GM18498 (cell line): Measurements from ENCODE around the gene EEFSEC.

ENCODE experiments used
- ATAC-seq: cut with Tn5 transposase; IDR thresholded peaks from one replicate; pipeline ENCODE4 v1.9.1; 2021; ENCODE audit warnings: mild to moderate bottlenecking, moderate library complexity; ENCODE audit not compliant: unreplicated experiment

The EEFSEC gene

GRCh38 chr3:128383316-128384235 lies 230.3 kb downstream of the EEFSEC start:
- ATAC-seq = no peak

GRCh38 chr3:128385080-128385832 lies 232.0 kb downstream of the EEFSEC start:
- no peak for ATAC-seq

GRCh38 chr3:128388932-128389331 lies 235.7 kb downstream of the EEFSEC start:
- ATAC-seq = no peak

GRCh38 chr3:128390867-128391266 lies 237.6 kb downstream of the EEFSEC start:
- no peak for ATAC-seq

- no peak for ATAC-seq
These were observed 238.7 kb downstream of the EEFSEC start for GRCh38 chr3:128392021-128392420.

- ATAC-seq = no peak
These were observed 239.7 kb downstream of the EEFSEC start for GRCh38 chr3:128392818-128393544.

- ATAC-seq = no peak
These were observed 240.8 kb downstream of the EEFSEC start for GRCh38 chr3:128394033-128394432.

GRCh38 chr3:128395046-128395445 lies 241.8 kb downstream of the EEFSEC start:
- ATAC-seq = no peak

- ATAC-seq = no peak
These were observed 242.3 kb downstream of the EEFSEC start for GRCh38 chr3:128395500-128396162.

GRCh38 chr3:128397484-128397883 lies 244.2 kb downstream of the EEFSEC start:
- no peak for ATAC-seq

GRCh38 chr3:128398586-128398985 lies 245.3 kb downstream of the EEFSEC start:
- no peak for ATAC-seq

- no peak for ATAC-seq
These were observed 246.1 kb downstream of the EEFSEC start for GRCh38 chr3:128399221-128399915.

- ATAC-seq = no peak
These were observed 247.4 kb downstream of the EEFSEC start for GRCh38 chr3:128400671-128401070.

GRCh38 chr3:128402319-128402718 lies 249.0 kb downstream of the EEFSEC start:
- ATAC-seq = no peak

- ATAC-seq = no peak
These were observed 249.7 kb downstream of the EEFSEC start for GRCh38 chr3:128402998-128403397.

- no peak for ATAC-seq
These were observed 251.2 kb downstream of the EEFSEC start for GRCh38 chr3:128404276-128405068.

GRCh38 chr3:128405554-128406277 lies 252.4 kb downstream of the EEFSEC start:
- ATAC-seq = no peak

- ATAC-seq = no peak
These were observed 254.0 kb downstream of the EEFSEC start for GRCh38 chr3:128407247-128407646.
